H9 (cell line): ENCODE results near the gene ERF. TPM values are rescaled to one million over a fixed set of nuclear protein-coding genes. Genes with fewer than 3 reads are reported as not detected.

Source experiments
- DNase-seq: peaks from one replicate; pipeline ENCODE4 v3.0.0-alpha.2; 2017
- H2AFZ ChIP-seq: one replicate; pipeline ENCODE4 v1.6.1; 2013; ENCODE audit warnings: mild to moderate bottlenecking, low read length, control low read depth, moderate library complexity
- H2AK5ac ChIP-seq: 2 replicates; pipeline ENCODE4 v1.6.1; 2013; ENCODE audit warnings: low read length, control low read depth, mixed read lengths; ENCODE audit not compliant: insufficient read length
- H2BK120ac ChIP-seq: one replicate; pipeline ENCODE4 v1.6.1; 2013; ENCODE audit warnings: low read depth, mild to moderate bottlenecking, low read length, control low read depth, inconsistent platforms; ENCODE audit not compliant: poor library complexity, severe bottlenecking
- H2BK12ac ChIP-seq: 2 replicates; pipeline ENCODE4 v1.6.1; 2013; ENCODE audit warnings: low read length, control low read depth, mixed read lengths, low read depth; ENCODE audit not compliant: insufficient read length
- H2BK15ac ChIP-seq: 2 replicates; pipeline ENCODE4 v1.6.1; 2013; ENCODE audit warnings: low read depth, low read length, control low read depth
- H2BK20ac ChIP-seq: one replicate; pipeline ENCODE4 v1.6.1; 2013; ENCODE audit warnings: low read depth, mild to moderate bottlenecking, low read length, control low read depth, inconsistent platforms; ENCODE audit not compliant: poor library complexity, severe bottlenecking
- H2BK5ac ChIP-seq: 2 replicates; pipeline ENCODE4 v1.6.1; 2013; ENCODE audit warnings: low read length, control low read depth, mixed read lengths; ENCODE audit not compliant: insufficient read length
- H3K14ac ChIP-seq: 2 replicates; pipeline ENCODE4 v1.6.1; 2013; ENCODE audit warnings: low read length, control low read depth; ENCODE audit not compliant: insufficient read depth
- H3K18ac ChIP-seq: 2 replicates; pipeline ENCODE4 v1.6.1; 2013; ENCODE audit warnings: low read depth, mild to moderate bottlenecking, mixed read lengths, low read length, control low read depth; ENCODE audit not compliant: insufficient read length
- H3K23ac ChIP-seq: 2 replicates; pipeline ENCODE4 v1.6.1; 2013; ENCODE audit warnings: low read length, control low read depth, mixed read lengths, low read depth; ENCODE audit not compliant: insufficient read length
- H3K23me2 ChIP-seq: 2 replicates; pipeline ENCODE4 v1.6.1; 2013; ENCODE audit warnings: low read depth, mild to moderate bottlenecking, mixed read lengths, low read length, control low read depth; ENCODE audit not compliant: insufficient read length, poor library complexity, severe bottlenecking
- H3K27ac ChIP-seq: 2 replicates; pipeline ENCODE4 v1.5.1; 2013; ENCODE audit warnings: low read length, control low read depth, mixed read lengths, low read depth; ENCODE audit not compliant: insufficient read length
- H3K27me3 ChIP-seq: 2 replicates; pipeline ENCODE4 v1.6.1; 2013; ENCODE audit warnings: low read length, control low read depth, inconsistent platforms; ENCODE audit not compliant: insufficient read depth
- H3K4ac ChIP-seq: 2 replicates; pipeline ENCODE4 v1.6.1; 2013; ENCODE audit warnings: low read depth, mild to moderate bottlenecking, control low read depth, inconsistent platforms, low read length, moderate library complexity
- H3K4me1 ChIP-seq: 2 replicates; pipeline ENCODE4 v1.6.1; 2013; ENCODE audit warnings: low read length, control low read depth, inconsistent platforms; ENCODE audit not compliant: insufficient read depth
- H3K4me2 ChIP-seq: 2 replicates; pipeline ENCODE4 v1.6.1; 2013; ENCODE audit warnings: low read length, control low read depth, mixed read lengths; ENCODE audit not compliant: insufficient read length, insufficient read depth
- H3K56ac ChIP-seq: 2 replicates; pipeline ENCODE4 v1.6.1; 2013; ENCODE audit warnings: low read depth, mild to moderate bottlenecking, mixed read lengths, low read length, control low read depth; ENCODE audit not compliant: insufficient read length
- H3K79me1 ChIP-seq: 2 replicates; pipeline ENCODE4 v1.6.1; 2013; ENCODE audit warnings: low read depth, mild to moderate bottlenecking, moderate library complexity, low read length, control low read depth, inconsistent platforms; ENCODE audit not compliant: insufficient read depth, poor library complexity, severe bottlenecking
- H3K79me2 ChIP-seq: 2 replicates; pipeline ENCODE4 v1.6.1; 2013; ENCODE audit warnings: low read length, control low read depth, inconsistent platforms; ENCODE audit not compliant: insufficient read depth
- H3K9ac ChIP-seq: 2 replicates; pipeline ENCODE4 v1.6.1; 2013; ENCODE audit warnings: low read length, control low read depth, mixed read lengths; ENCODE audit not compliant: insufficient read length; ENCODE audit errors: extremely low read depth
- H3K9me3 ChIP-seq: one replicate; pipeline ENCODE4 v1.6.1; 2013; ENCODE audit warnings: low read depth, low read length, inconsistent platforms; ENCODE audit not compliant: control insufficient read depth
- H3T11ph ChIP-seq: one replicate; pipeline ENCODE4 v1.6.1; 2013; ENCODE audit warnings: mild to moderate bottlenecking, low read length, control low read depth, inconsistent platforms
- H4K20me1 ChIP-seq: one replicate; pipeline ENCODE4 v1.6.1; 2013; ENCODE audit not compliant: control insufficient read depth, insufficient read length, insufficient read depth
- H4K5ac ChIP-seq: 2 replicates; pipeline ENCODE4 v1.6.1; 2013; ENCODE audit warnings: low read depth, mild to moderate bottlenecking, mixed read lengths, low read length, control low read depth; ENCODE audit not compliant: insufficient read length
- H4K8ac ChIP-seq: replicated peaks from 2 replicates; pipeline ENCODE4 v1.6.1; 2013; ENCODE audit warnings: low read length, control low read depth, mixed read lengths, low read depth; ENCODE audit not compliant: insufficient read length
- H4K91ac ChIP-seq: 2 replicates; pipeline ENCODE4 v1.6.1; 2013; ENCODE audit warnings: low read depth, mild to moderate bottlenecking, moderate library complexity, mixed read lengths, low read length, control low read depth; ENCODE audit not compliant: insufficient read length
- H3K27ac Mint-ChIP-seq, 3 experiments: 2 replicates in 2 of 3; 3 replicates in 1 of 3; pipeline ENCODE4 v1.8.0; 2020 to 2021; ENCODE audit warnings: mixed read lengths in 3 of 3, mild to moderate bottlenecking in 1 of 3, moderate library complexity in 1 of 3
- H3K27me3 Mint-ChIP-seq: 2 replicates; pipeline ENCODE4 v1.8.0; 2021; ENCODE audit warnings: low read depth, mild to moderate bottlenecking, moderate library complexity, mixed read lengths
- H3K36me3 Mint-ChIP-seq, 3 experiments: 2 replicates in 2 of 3; 3 replicates in 1 of 3; pipeline ENCODE4 v1.8.0; 2020 to 2021; ENCODE audit warnings: low read depth in 3 of 3, mixed read lengths in 3 of 3; ENCODE audit not compliant: insufficient read depth in 1 of 3
- H3K4me1 Mint-ChIP-seq, 2 experiments: 2 replicates each; pipeline ENCODE4 v1.8.0; 2020; ENCODE audit warnings: mixed read lengths in 2 of 2
- H3K4me3 Mint-ChIP-seq, 2 experiments: 2 replicates in 1 of 2; 3 replicates in 1 of 2; pipeline ENCODE4 v1.8.0; 2020 to 2021; ENCODE audit warnings: mild to moderate bottlenecking in 2 of 2, mixed read lengths in 2 of 2, moderate library complexity in 1 of 2
- H3K9me3 Mint-ChIP-seq, 2 experiments: 2 replicates in 1 of 2; 3 replicates in 1 of 2; pipeline ENCODE4 v1.8.0; 2020; ENCODE audit warnings: mild to moderate bottlenecking in 2 of 2, mixed read lengths in 2 of 2, moderate library complexity in 1 of 2
- CTCF ChIP-seq: fragments of 200-600 bp; sonication (generic); conservative IDR thresholded peaks from 3 replicates; pipeline ENCODE4 v1.8.0; 2021; ENCODE audit warnings: antibody characterized with exemption, mild to moderate bottlenecking
- WGBS: extraction: QIAGEN DNeasy Blood & Tissue Kit; methylation state at CpG from one replicate; pipeline ENCODE4 v1.1.7; 2013; ENCODE audit warnings: missing lambda C conversion rate, low lambda C conversion rate, mixed read lengths; ENCODE audit not compliant: insufficient read length; ENCODE audit errors: extremely low coverage; 5-methylcytosine and 5-hydroxymethylcytosine counted together
- total RNA-seq: library from RNA; stranded (reverse); gene quantifications from 2 replicates; pipeline ENCODE4 v1.2.1, GENCODE V29; 2021

ERF gene
- total RNA-seq, 1 experiment from 2014 or later: 126 TPM

GRCh38 chr19:42272535-42272897 lies 17.6 kb upstream of the ERF start:
- H3K9ac ChIP-seq: no peak overlapping the region
- H3K23ac ChIP-seq: no peak overlapping the region
- H3K18ac ChIP-seq: no peak overlapping the region
- no peak overlapping the region for H3K27ac ChIP-seq
- no peak overlapping the region for H3T11ph ChIP-seq
- no peak overlapping the region for H3K27ac Mint-ChIP-seq
- H2AFZ ChIP-seq: no peak overlapping the region
- H2BK15ac ChIP-seq: no peak overlapping the region
- no peak overlapping the region for H4K91ac ChIP-seq
- H3K9me3 ChIP-seq: no peaks in the 10 kb centered on the region
- no peak for TF ChIP-seq CTCF
- H3K14ac ChIP-seq: no peak overlapping the region
- no peaks in the 10 kb centered on the region for H3K79me2 ChIP-seq
- H2BK120ac ChIP-seq: no peak overlapping the region
- H3K4me2 ChIP-seq: no peak overlapping the region
- no peaks in the 10 kb centered on the region for H4K20me1 ChIP-seq
- no peak overlapping the region for H3K4ac ChIP-seq
- no peak overlapping the region for H2BK20ac ChIP-seq
- H3K4me1 Mint-ChIP-seq: peaks cover 18 to 23% of the 10 kb centered on the region in 2 experiments
- H3K4me1 ChIP-seq: no peaks in the 10 kb centered on the region; the same call in 1 of the 2 replicates
- no peaks in the 10 kb centered on the region for H3K27me3 ChIP-seq
- no peak overlapping the region for H2BK5ac ChIP-seq
- H2BK12ac ChIP-seq: no peak overlapping the region
- no peak overlapping the region for H3K56ac ChIP-seq
- H3K36me3 Mint-ChIP-seq: peaks cover 4 to 23% (median 16%) of the 10 kb centered on the region in 3 experiments; a peak in 6 of 7 replicates
- DNase-seq: no peak
- H3K79me1 ChIP-seq: no peaks in the 10 kb centered on the region
- peaks cover 9% of the 10 kb centered on the region for H3K23me2 ChIP-seq
- H4K8ac ChIP-seq: no peak overlapping the region
- H3K9me3 Mint-ChIP-seq: no peaks in the 10 kb centered on the region; a peak in 1 of 5 replicates
- H4K5ac ChIP-seq: no peak overlapping the region
- H3K27me3 Mint-ChIP-seq: no peaks in the 10 kb centered on the region
- no peak overlapping the region for H3K4me3 Mint-ChIP-seq
- no peak overlapping the region for H2AK5ac ChIP-seq
- no CpG with 5 or more reads among the region's 9 CpGs for WGBS
